Fibroblast of lung (primary cell): ENCODE measurements around the gene AMMECR1.

ENCODE experiments used
- EZH2 ChIP-seq: IDR thresholded peaks from 2 replicates; pipeline ENCODE4 v1.5.1; 2012; ENCODE audit warnings: low read length, control low read depth, mild to moderate bottlenecking; ENCODE audit errors: missing control alignments
- TF ChIP-seq, protein P1 (sequence below), 2 donors: IDR thresholded peaks in 1 of 2; conservative IDR thresholded peaks in 1 of 2; 1 replicate in 1 of 2; 2 replicates in 1 of 2; pipeline ENCODE4 v1.5.1; 2011 to 2012; ENCODE audit warnings: low read length in 2 of 2, control low read depth in 1 of 2, inconsistent platforms in 1 of 2, low read depth in 1 of 2, mild to moderate bottlenecking in 1 of 2

- TF ChIP-seq, protein P1, sequence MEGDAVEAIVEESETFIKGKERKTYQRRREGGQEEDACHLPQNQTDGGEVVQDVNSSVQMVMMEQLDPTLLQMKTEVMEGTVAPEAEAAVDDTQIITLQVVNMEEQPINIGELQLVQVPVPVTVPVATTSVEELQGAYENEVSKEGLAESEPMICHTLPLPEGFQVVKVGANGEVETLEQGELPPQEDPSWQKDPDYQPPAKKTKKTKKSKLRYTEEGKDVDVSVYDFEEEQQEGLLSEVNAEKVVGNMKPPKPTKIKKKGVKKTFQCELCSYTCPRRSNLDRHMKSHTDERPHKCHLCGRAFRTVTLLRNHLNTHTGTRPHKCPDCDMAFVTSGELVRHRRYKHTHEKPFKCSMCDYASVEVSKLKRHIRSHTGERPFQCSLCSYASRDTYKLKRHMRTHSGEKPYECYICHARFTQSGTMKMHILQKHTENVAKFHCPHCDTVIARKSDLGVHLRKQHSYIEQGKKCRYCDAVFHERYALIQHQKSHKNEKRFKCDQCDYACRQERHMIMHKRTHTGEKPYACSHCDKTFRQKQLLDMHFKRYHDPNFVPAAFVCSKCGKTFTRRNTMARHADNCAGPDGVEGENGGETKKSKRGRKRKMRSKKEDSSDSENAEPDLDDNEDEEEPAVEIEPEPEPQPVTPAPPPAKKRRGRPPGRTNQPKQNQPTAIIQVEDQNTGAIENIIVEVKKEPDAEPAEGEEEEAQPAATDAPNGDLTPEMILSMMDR (conservative IDR thresholded peaks at IDR 0.05 in 1 of 2, IDR thresholded peaks at IDR 0.05 in 1 of 2; ENCODE audit: low read depth in 1 of 2, low read length in 2 of 2) = no peak
- TF ChIP-seq EZH2 = no peak
Measured at GRCh38 chrX:110316351-110317060, 1.4 kb downstream of the AMMECR1 start.
